Choroid plexus epithelial cell (primary cell): ENCODE data around the gene SPDYC.

Experiments
- DNase-seq: peaks from one replicate; pipeline ENCODE4 v3.0.0-alpha.2; 2010; ENCODE audit warnings: low read depth
- H3K4me3 ChIP-seq: 2 replicates; pipeline ENCODE4 v1.5.1; 2011; ENCODE audit warnings: low read depth, mild to moderate bottlenecking, control low read depth, low read length, moderate library complexity
- TF ChIP-seq, protein P1 (sequence below): conservative IDR thresholded peaks from 2 replicates; pipeline ENCODE4 v1.5.1; 2011; ENCODE audit warnings: low read depth, mild to moderate bottlenecking, control low read depth, inconsistent platforms, low read length, moderate library complexity

SPDYC gene

DNA sequence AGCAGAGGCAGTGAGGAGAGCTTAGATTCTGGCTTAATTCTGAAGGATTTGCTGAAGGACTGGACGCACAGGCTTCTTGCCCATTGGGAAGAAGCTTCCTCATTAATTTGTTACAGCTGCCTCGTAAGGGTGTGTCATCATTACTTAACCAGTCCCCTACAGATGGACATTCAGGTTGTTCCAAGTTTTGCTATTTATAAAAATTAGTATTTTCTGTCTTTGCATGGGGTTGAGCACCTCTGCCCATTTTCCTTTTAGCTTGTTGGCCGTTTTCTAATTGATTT, 49.8 kb downstream of the SPDYC start:
- TF ChIP-seq, protein P1, sequence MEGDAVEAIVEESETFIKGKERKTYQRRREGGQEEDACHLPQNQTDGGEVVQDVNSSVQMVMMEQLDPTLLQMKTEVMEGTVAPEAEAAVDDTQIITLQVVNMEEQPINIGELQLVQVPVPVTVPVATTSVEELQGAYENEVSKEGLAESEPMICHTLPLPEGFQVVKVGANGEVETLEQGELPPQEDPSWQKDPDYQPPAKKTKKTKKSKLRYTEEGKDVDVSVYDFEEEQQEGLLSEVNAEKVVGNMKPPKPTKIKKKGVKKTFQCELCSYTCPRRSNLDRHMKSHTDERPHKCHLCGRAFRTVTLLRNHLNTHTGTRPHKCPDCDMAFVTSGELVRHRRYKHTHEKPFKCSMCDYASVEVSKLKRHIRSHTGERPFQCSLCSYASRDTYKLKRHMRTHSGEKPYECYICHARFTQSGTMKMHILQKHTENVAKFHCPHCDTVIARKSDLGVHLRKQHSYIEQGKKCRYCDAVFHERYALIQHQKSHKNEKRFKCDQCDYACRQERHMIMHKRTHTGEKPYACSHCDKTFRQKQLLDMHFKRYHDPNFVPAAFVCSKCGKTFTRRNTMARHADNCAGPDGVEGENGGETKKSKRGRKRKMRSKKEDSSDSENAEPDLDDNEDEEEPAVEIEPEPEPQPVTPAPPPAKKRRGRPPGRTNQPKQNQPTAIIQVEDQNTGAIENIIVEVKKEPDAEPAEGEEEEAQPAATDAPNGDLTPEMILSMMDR: no peak
- DNase-seq: no peak
- H3K4me3 ChIP-seq: no peak overlapping the region

DNA sequence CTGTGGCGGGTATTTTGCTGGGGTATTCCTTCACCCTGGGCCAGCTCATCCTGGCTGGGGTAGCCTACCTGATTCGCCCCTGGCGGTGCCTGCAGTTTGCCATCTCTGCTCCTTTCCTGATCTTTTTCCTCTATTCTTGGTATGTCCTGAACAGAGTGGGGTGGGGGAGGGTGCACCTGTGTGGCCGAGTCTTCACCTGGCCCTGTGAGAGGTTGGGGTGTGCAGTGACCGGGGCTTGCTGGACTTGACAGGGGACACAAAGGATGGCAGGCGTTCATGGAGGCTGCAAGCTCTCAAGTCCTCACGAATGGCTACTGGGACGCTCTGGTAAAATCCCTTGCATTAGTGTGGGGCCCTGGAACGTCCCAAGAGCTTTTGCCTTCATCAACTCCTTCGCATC, 51.0 kb downstream of the SPDYC start:
- no peak for DNase-seq
- TF ChIP-seq, protein P1: no peak
- H3K4me3 ChIP-seq: no peak overlapping the region
